GM21723 (cell line): ENCODE data around the gene RRAGB.
"Not testable (repeated sequence)": the region's sequence is repeated elsewhere in the genome, so short reads cannot be mapped to it uniquely, and the experiment has no call there.

Experiments used
- ATAC-seq: cut with Tn5 transposase; IDR thresholded peaks from one replicate; pipeline ENCODE4 v1.9.1; 2021; ENCODE audit warnings: mild to moderate bottlenecking, moderate library complexity; ENCODE audit not compliant: unreplicated experiment

Gene RRAGB

DNA sequence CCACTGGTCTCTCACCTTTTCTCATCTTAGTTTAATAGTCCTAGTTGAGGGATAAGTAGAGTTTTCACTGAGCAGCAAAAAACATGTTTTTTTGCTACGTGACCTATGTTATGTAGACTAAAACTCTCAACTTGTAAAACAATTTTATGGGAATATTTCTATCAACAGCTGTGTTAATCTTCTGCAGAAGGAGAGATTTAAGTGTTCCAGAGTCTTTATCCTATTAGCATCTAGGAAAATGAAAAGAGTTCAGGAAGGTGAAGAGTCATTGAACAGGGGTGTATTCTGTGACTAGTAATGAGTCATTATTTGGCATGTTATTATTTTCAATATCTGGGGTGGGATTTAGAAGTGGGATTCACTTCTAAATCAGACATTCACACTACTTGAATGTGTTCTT, 41.9 kb downstream of the RRAGB start:
- no peak for ATAC-seq

DNA sequence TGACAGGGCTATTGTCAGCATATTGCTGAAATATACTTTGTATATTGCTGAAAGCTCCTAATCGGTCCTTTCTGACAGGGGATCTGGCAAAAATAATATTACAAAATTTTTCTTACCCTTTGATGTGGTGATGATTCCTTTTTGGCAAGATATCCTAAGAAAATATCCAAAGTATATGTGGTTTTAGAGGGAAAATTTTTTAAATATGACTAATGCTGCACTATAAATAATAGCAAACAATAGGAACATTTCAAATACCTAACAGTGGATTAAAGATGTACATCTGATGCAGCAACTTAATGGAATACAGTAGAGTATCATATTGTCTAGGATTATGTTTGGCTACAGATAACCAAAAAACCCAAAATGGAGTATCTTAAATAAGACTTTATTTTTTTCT, 49.6 kb downstream of the RRAGB start:
- no peak for ATAC-seq

DNA sequence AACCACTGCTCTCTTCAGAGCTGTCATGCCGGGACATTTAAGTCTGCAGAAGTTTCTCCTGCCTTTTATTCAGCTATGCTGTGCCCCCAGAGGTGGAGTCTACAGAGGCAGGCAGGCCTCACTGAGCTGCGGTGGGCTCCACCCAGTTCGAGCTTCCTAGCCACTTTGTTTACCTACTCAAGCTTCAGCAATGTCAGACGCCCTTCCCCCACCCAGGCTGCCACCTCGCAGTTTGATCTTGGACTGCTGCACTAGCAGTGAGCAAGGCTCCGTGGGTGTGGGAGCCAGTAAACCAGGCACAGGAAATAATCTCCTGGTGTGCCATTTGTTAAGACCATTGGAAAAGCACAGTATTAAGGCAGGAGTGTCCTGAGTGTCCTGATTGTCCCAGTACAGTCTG, 56.9 kb downstream of the RRAGB start:
- ATAC-seq, result not testable (repeated sequence)

DNA sequence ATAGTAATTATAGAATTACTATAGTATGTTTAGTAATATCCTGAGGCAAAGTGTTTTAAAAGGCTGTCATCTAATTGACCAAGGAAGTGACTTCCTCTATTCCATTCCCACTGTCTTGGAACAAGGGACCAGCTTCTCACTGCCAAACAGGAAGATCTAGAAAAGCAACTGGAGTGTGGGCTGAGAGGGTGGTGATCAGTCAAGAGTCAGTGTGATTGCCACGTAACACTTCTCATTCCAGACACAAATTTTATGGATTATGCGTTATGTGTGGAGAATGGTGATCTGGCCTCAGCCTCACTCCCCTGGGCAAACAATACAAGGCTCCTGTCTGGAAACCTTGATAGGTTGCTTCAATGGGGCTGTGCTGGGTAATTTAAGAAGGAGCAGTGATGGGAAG, 60.0 kb downstream of the RRAGB start:
- ATAC-seq, result no peak

DNA sequence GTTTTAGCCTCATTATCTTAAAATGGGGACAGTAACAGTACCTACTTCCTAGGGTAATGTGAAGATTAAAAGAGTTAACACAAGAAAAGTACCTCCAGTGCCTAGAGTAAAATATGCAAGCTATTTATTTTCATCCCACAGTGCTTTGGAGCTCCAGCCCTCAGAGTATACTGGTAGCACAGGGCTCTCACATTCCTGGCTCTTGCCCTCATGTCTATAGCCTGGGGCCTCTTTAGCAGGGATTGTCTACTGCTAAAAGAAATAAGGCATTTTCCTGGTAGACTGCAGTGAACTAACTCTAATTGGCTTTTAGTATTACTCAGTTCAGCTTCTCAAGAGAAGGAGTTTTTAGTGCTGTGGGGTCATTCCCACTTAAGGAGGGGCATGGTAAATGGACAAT, 60.8 kb downstream of the RRAGB start:
- no peak for ATAC-seq

DNA sequence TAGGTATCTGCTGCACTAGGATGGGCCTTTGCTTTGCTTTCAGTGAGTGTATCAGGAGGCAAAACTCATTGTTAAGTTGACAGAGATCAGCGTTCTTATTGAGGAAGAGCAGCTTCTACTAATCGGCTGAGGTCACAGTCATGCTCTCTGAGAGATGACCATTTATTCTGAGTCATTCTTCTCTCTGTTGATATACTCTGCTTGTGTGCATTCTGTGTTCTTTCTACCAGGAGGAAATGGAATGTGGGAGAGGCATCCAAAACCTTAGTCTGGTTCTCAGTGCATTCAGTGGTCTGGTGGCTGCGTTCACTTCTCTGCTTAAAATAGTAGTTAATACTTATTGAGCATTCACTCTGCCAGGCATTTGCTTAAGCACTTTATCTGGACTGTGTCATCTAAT, 66.2 kb downstream of the RRAGB start:
- no peak for ATAC-seq

DNA sequence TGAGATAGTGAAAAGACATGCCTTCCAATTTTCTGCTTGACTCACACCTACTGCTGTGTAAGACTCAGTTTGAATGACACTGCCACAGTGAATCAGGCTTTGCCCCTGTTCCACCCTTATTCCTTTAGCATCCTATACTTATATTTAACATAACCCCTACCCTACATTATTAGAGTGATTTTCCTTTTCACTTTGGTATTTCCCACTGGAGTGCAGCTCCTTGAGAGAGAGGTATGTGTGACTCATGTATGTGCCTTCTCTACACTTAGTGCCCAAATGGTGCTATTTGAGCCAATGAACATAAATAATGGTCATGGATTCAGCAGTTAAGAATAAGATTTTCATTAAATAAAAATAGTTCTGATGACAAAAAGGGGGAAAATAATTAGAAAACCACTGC, 69.5 kb downstream of the RRAGB start:
- ATAC-seq, result no peak

DNA sequence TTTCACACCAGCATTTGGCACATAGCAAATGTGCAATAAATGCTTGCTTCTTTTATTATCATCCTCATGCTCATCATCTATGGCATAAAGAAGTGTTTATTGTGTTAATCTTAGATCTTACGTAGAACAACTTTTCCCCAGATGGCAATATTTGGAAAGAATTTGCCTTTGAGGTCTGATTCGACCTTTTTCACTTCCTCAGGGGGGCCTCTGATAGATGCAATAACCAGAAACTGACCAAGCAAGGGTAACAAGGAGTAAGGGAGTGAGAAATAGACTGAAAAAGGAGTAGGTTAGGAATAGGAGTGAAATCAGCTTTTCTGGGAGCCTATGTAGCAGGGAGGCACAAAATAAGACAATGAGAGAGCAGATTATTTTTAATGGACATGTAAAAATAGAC, 70.2 kb downstream of the RRAGB start:
- ATAC-seq, result no peak

DNA sequence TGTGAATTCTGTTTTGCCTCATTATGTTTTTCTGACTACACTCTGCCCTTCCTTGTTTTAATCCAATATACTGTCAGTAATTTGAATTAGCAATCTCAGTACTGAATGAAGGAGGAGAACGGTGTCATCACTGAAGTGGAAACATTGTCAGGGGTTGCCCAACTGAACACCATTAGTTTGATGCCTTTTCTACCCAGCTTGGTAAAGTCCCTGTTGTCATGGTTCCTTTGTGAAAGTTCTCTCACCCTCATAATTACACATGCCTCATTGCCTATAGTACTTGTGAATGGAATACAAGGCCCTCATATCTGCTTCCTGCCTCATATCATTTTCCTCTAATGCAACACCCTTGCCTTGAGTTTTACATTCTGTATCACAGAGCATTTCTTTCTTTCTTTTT, 76.9 kb downstream of the RRAGB start:
- ATAC-seq, result peak; percentile 96

DNA sequence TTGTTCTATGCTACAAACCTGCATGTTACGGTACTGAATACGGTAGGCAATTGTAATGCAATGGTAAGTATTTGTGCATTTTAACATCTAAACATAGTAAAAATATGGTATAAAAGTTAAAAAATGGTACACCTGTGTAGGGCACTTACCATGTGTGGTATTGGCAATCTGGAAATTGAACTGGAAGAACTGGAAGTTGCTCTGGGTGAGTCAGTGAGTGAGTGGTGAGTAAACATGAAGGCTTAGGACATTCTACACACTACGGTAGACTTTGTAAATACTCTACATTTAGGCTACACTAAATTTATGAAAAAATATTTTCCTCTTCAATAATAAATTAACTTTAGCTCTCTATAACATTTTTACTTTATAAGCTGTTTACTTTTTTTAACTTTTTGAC, 78.9 kb downstream of the RRAGB start:
- no peak for ATAC-seq

DNA sequence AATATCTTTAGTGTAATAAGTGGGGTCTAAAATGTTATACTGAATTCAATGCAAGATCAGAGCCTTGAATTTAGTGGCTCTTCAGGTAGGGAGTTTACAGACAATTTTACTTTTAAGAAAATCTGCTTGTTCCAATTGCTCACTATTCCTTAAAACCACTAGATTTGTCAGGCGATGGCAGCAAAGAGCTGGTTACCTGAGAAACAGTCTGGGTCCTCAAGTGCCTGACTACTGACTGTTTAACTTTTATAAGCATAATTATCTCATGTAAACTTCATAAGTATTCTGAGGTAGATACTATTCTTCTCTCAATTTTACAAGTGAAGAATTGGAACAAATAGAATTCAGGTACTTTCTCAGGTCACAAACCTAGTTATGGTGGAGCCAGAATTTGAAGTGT, 84.3 kb downstream of the RRAGB start:
- no peak for ATAC-seq
